Measurements from ENCODE around the gene FILIP1L.
"Not testable (repeated sequence)": the region's sequence is repeated elsewhere in the genome, so short reads cannot be mapped to it uniquely, and the experiment has no call there.

FILIP1L gene

GRCh38 chr3:100073049-100073713, 41.1 kb downstream of the FILIP1L start:
- FAIRE-seq, result no peak

DNA sequence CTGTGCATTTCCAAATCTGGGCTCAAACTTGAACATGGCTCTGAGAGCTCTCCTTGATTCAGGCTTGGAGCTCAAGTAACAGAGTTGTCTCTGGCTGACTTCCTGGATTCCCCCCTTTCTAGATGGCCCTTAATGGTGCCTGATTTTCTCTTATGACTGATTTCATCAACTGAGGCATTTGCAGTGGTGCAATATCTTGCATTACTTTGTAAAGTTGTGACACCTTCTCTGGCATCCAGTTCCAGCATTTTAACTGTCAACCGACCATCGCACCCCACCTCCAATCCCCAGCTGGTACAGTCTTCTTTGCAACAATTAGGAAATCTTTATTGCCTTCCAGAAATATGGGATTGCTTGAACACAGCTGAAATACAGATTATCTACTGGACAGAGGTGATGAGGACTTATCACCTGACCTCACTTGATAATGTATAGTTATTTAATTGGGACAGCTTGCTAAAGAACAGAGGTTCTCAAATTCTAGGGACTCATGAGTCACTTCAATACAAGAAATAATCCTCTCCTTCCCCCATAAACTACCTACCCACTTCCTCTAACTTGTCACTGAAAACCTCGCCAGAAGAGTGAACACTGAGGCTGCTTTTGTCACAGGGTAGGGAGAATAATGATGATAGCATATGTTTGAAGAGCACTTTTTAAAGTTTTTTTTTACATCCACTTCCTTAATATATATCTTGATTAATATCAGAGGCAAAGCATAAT, 41.8 kb downstream of the FILIP1L start:
- no peak for FAIRE-seq

- no peak for FAIRE-seq
Measured at GRCh38 chr3:100069472-100069871, 44.8 kb downstream of the FILIP1L start.

DNA sequence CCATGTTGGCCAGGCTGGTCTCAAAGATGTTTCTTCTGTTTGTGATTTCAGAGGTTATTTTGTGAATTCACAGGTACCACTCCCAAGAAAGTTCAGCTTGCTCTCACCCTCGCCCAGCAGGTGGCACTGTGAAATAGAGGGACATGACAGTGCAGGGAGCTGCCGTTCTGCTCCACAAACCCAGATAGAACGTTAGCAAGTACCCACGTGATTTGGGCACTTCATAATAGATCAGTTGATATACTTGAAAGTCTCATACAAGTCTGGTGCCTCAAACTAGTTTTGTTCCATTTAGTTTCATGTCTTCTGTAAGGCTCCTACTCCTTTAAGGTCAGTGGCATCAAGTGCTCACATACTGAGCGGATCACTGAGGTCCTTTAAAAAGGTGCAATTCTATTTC, 45.5 kb downstream of the FILIP1L start:
- no peak for FAIRE-seq

- no peak for FAIRE-seq
Measured at GRCh38 chr3:100067589-100067988, 46.7 kb downstream of the FILIP1L start.

DNA sequence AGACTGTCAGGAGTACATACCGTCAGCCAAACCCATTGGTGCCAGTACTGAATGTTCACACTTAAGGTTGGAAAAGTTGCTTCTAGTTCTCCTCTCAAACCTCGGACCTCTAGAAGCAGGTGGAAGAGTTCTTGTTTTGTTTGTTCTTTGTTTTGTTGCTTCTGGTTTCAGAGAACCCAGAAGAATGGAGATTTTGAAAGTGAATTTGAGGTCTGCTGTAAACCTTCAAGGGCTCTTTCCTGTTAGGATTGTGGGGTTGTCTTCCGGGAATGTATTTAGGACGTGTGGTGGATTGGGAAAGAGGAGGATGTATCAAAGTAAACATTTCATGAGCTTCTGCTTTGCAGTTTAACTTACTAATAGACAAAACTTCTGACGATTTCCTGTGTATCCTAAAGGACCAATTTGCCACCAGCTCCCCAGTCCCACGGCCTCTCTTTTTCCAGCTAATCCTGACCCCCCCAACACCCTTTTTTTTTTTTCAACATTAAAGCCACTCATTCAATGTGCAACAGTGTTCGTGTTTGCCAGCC, 50.3 kb downstream of the FILIP1L start:
- no peak for FAIRE-seq

GRCh38 chr3:100062665-100063064, 51.6 kb downstream of the FILIP1L start:
- no peak for FAIRE-seq

- FAIRE-seq, result no peak
Measured at GRCh38 chr3:100060685-100061484, 53.4 kb downstream of the FILIP1L start.

GRCh38 chr3:100059472-100059871, 54.8 kb downstream of the FILIP1L start:
- no peak for FAIRE-seq

DNA sequence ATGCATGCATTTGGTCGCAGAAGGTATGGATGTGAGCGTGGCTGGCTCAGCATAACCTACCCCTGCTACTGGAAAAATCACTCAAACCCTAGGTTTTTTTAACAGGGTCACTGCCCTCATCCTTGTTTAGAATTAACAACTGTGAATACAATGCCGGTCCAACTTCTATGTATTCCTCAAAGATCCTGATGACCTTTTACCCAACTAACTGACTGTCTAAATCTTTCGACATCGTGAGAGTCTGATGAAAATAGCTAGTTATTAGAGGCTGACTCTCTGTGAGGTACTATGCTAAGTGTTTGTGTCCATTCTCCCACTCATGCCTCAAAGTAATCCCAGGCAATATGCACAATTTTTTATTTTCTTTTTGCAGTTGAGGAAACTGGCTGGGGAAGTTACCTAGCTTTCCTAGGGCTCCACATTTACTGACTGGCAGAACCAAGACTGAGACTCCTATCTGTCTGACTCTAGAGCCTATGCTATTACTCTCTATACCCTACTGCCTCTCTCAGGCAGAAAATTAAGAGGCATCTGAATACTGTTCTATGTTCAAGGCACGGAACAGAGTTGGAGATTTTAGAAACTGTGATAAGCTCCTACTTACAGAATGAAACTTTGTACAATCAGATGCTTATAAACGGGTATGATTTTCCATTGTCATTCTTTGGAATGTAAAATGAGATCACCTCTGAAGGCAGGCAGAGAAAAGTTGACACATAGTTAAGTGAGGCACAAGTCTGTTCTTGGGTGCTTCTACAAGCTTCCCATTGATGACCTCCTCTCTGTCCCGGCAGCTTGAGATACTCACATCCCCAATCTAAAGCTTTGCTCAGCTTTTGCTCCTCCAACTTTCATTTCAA, 56.4 kb downstream of the FILIP1L start:
- no peak for FAIRE-seq

DNA sequence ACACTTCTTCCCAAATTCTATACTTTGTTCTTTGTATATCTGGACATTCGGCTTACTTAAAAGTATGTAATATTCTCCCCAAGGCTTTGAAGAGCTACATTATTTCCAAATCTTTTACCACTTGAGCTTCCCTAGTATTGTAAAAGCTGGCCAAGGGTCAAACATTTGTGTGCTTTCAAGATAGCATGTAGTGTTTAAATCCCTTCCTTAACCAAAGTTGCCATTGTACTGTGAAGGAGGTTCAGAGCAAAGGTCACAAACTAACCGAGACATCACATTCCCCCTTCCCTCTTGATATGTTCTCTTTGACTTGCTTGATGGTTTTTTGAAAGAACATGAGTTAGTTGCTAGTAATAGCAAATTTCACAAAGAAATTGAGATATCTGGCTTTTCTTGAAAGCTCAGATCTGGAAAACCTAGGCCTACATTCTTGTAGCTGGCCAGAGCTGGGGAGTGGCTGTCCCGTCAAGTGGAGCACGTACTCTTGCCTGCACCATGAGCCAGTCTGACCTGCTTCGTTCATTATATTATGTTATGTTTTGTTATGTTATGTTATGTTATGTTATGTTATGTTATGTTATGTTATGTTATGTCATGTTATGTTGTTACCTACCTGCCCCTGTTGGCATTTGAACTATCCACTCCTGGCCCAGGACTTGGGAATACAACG, 60.2 kb downstream of the FILIP1L start:
- no peak for FAIRE-seq

- not testable (repeated sequence) for FAIRE-seq
Measured at GRCh38 chr3:100051513-100051912, 62.8 kb downstream of the FILIP1L start.

DNA sequence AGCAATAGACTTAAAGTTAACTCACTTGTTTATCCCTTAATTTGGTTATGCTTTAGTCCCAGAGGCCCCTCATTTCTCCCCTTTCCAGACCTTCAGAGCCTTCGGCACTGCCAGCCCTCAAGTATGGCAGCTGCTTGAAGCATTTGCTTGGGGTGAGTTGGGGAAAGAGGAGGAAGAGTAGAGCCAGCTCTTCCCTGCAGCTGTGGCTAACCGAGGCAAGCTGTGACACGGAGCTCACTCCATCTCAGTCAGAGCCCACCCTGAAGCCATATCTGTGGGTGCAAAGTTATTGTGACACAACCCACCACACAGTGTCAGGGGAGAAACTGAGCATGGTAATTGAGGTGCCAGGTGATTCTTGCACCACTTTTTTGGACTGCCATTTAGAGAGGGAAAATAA, 66.1 kb downstream of the FILIP1L start:
- no peak for FAIRE-seq

DNA sequence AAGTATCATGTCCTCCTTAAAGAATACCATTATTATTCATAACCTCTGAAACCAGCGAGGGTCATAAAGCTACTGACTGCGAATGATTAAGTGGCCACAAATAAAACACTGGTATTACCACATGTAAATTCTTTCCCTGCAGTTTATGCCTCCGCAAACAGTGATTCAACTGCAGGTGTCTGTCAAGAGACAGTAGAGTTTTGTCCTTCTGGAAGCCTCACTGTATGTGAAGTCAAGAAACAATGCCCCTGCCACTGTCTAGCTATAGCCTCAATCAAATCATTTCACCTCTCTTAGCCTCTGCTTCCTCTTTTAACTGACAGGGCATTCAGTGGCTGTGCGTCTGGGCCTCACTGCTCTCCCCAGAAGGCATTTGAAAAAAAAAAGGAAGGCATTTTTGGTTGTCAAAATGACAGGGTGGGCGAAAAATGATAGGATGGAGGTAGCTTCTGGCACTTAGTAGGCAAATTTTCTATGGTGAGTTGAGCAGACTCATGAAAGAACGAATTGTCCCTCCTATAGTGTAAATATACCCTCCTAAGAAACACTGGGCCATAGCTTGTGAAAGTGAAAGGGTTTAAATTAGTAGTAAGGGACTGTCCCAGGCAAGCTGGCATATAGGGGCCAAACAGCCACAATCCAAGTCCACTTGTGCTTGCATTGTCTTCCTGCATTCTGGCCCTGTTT, 66.7 kb downstream of the FILIP1L start:
- peak; percentile 24 for FAIRE-seq

GRCh38 chr3:100046986-100047385, 67.3 kb downstream of the FILIP1L start:
- peak; percentile 64 for FAIRE-seq

GRCh38 chr3:100045696-100046095, 68.6 kb downstream of the FILIP1L start:
- no peak for FAIRE-seq

- FAIRE-seq, result no peak
Measured at GRCh38 chr3:100044369-100044768, 69.9 kb downstream of the FILIP1L start.

GRCh38 chr3:100043271-100043670, 71.0 kb downstream of the FILIP1L start:
- FAIRE-seq, result no peak

DNA sequence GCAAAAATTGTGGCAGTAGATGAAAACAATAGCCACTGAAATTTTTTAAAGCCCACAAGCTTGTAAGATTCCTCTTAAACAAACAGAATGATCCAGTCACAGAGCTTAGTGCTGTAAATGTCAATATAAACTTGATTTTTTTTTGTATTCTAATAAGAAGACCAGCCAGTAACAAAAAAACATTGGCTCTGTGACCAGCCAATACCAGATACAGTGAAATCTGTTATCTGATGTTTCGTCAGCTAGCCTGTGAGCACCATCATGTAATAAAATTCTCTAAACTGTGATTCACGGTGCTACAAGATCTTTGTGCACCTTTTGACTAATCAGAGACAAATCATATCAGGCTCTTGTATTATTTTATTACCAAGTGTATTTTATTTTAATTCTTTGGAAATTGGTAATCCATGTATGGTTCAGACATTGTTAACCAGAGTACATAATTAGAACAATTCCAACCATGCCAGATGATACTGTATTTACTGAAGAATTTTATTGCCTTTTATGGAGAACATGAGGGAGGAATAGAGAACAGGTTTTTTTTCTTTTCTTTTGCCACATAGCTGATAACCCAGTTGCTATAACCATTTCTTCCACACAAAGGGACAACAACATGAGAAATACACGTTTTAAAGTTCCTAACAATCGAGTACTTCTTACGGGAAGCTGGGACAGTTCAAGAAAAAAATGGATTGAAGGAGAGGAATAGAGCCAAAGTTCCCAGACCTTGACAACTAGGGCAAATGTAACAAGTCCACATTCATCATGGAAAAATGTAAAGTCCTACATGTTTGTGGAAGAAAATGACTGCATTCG, 71.9 kb downstream of the FILIP1L start:
- FAIRE-seq, result peak; percentile 79

- FAIRE-seq, result no peak
Measured at GRCh38 chr3:100041328-100041749, 73.0 kb downstream of the FILIP1L start.
